ENCODE measurements around the gene GAREM1. TPM values are rescaled to one million over a fixed set of nuclear protein-coding genes. Genes with fewer than 3 reads are reported as not detected.
"Not testable (repeated sequence)": the region's sequence is repeated elsewhere in the genome, so short reads cannot be mapped to it uniquely, and the experiment has no call there.

The GAREM1 gene
- polyA plus RNA-seq (ENCODE audit: insufficient read length in 4 of 4): 10 to 100 TPM; 28.5 to 35.6 (median 31.7) TPM

GRCh38 chr18:32470714-32471633, at the start of gene GAREM1:
GAREM1 (minus strand) TSS chr18:32470882; CDS start chr18:32470428, 454 bp downstream.
- peak; percentile 89 to 93 (median 92) for DNase-seq (ENCODE audit: low read depth in 4 of 4, low spot score in 3 of 4)

GRCh38 chr18:32511147-32511546, 40.5 kb upstream of the GAREM1 start:
- no peak for DNase-seq (ENCODE audit: low read depth in 4 of 4, low spot score in 3 of 4)

- DNase-seq (ENCODE audit: low read depth in 4 of 4, low spot score in 3 of 4): peak in 3 of 4 donors; percentile 12 to 40 (median 24)
Measured at GRCh38 chr18:32509111-32509510, 38.4 kb upstream of the GAREM1 start.

- DNase-seq (ENCODE audit: low read depth in 4 of 4, low spot score in 3 of 4): no peak
Measured at GRCh38 chr18:32507093-32507492, 36.4 kb upstream of the GAREM1 start.

GRCh38 chr18:32502014-32502413, 31.3 kb upstream of the GAREM1 start:
- no peak for DNase-seq (ENCODE audit: low read depth in 4 of 4, low spot score in 3 of 4)

GRCh38 chr18:32501242-32501641, 30.6 kb upstream of the GAREM1 start:
- not testable (repeated sequence) for DNase-seq (ENCODE audit: low read depth in 4 of 4, low spot score in 3 of 4)

- DNase-seq (ENCODE audit: low read depth in 4 of 4, low spot score in 3 of 4): no peak
Measured at GRCh38 chr18:32483002-32483401, 12.3 kb upstream of the GAREM1 start.

GRCh38 chr18:32482117-32482516, 11.4 kb upstream of the GAREM1 start:
- no peak for DNase-seq (ENCODE audit: low read depth in 4 of 4, low spot score in 3 of 4)

GRCh38 chr18:32480581-32480980, 9.9 kb upstream of the GAREM1 start:
- DNase-seq (ENCODE audit: low read depth in 4 of 4, low spot score in 3 of 4): no peak

- no peak for DNase-seq (ENCODE audit: low read depth in 4 of 4, low spot score in 3 of 4)
Measured at GRCh38 chr18:32478807-32479206, 8.1 kb upstream of the GAREM1 start.

- no peak for DNase-seq (ENCODE audit: low read depth in 4 of 4, low spot score in 3 of 4)
Measured at GRCh38 chr18:32478317-32478716, 7.6 kb upstream of the GAREM1 start.

- no peak for DNase-seq (ENCODE audit: low read depth in 4 of 4, low spot score in 3 of 4)
Measured at GRCh38 chr18:32476106-32476505, 5.4 kb upstream of the GAREM1 start.

- not testable (repeated sequence) for DNase-seq (ENCODE audit: low read depth in 4 of 4, low spot score in 3 of 4)
Measured at GRCh38 chr18:32475069-32475468, 4.4 kb upstream of the GAREM1 start.

GRCh38 chr18:32473325-32473724, 2.6 kb upstream of the GAREM1 start:
- DNase-seq (ENCODE audit: low read depth in 4 of 4, low spot score in 3 of 4): no peak

GRCh38 chr18:32472841-32473240, 2.2 kb upstream of the GAREM1 start:
- no peak for DNase-seq (ENCODE audit: low read depth in 4 of 4, low spot score in 3 of 4)

GRCh38 chr18:32470460-32470713, 295 bp downstream of the GAREM1 start:
- DNase-seq (ENCODE audit: low read depth in 4 of 4, low spot score in 3 of 4): peak in 1 of 4 donors; percentile 10

- peak in 1 of 4 donors; percentile 22 for DNase-seq (ENCODE audit: low read depth in 4 of 4, low spot score in 3 of 4)
Measured at GRCh38 chr18:32469691-32470459, 807 bp downstream of the GAREM1 start.

- DNase-seq (ENCODE audit: low read depth in 4 of 4, low spot score in 3 of 4): peak in 2 of 4 donors; percentile 26 to 36
Measured at GRCh38 chr18:32469190-32469651, 1.5 kb downstream of the GAREM1 start.

GRCh38 chr18:32468147-32468845, 2.4 kb downstream of the GAREM1 start:
- DNase-seq (ENCODE audit: low read depth in 4 of 4, low spot score in 3 of 4): no peak

GRCh38 chr18:32461709-32462272, 8.9 kb downstream of the GAREM1 start:
- DNase-seq (ENCODE audit: low read depth in 4 of 4, low spot score in 3 of 4): no peak

Measured in right renal pelvis (tissue), 4 donors.